Keratinocyte (primary cell): ENCODE results near the gene SYP. TPM values are rescaled to one million over a fixed set of nuclear protein-coding genes. Genes with fewer than 3 reads are reported as not detected.

Experiments
- DNase-seq: peaks from one replicate; pipeline ENCODE4 v3.0.0-alpha.2; 2011; ENCODE audit warnings: low read depth, missing footprints, low spot score
- FAIRE-seq: peaks from 2 replicates; lab custom pipeline; 2011; peaks lifted over from hg19 to GRCh38; lab: Jason Lieb, UNC
- H2AFZ ChIP-seq: 2 replicates; pipeline ENCODE4 v1.6.0; 2012; ENCODE audit warnings: low read length, control low read depth, inconsistent platforms; ENCODE audit not compliant: control insufficient read depth
- H3K27ac ChIP-seq: 2 replicates; pipeline ENCODE4 v1.5.1; 2011; ENCODE audit warnings: low read length; ENCODE audit not compliant: control insufficient read depth, insufficient read depth
- H3K27me3 ChIP-seq: 3 replicates; pipeline ENCODE4 v1.6.0; 2011; ENCODE audit warnings: low read length; ENCODE audit not compliant: control insufficient read depth, insufficient read depth; ENCODE audit errors: extremely low read depth
- H3K36me3 ChIP-seq, 2 experiments: 2 replicates in 1 of 2; 3 replicates in 1 of 2; pipeline ENCODE4 v1.5.1; 2011; ENCODE audit warnings: low read length in 2 of 2, mild to moderate bottlenecking in 1 of 2; ENCODE audit not compliant: control insufficient read depth in 2 of 2, insufficient read depth in 2 of 2; ENCODE audit errors: extremely low read depth in 1 of 2
- H3K4me1 ChIP-seq: 3 replicates; pipeline ENCODE4 v1.5.1; 2011; ENCODE audit warnings: low read length; ENCODE audit not compliant: control insufficient read depth, insufficient read depth; ENCODE audit errors: extremely low read depth
- H3K4me2 ChIP-seq: 3 replicates; pipeline ENCODE4 v1.6.0; 2011; ENCODE audit warnings: low read depth, low read length; ENCODE audit not compliant: control insufficient read depth, insufficient read depth; ENCODE audit errors: extremely low read depth
- H3K4me3 ChIP-seq, 3 experiments: fragments of 200-600 bp in 1 of 3; sonication (generic) in 1 of 3; 2 replicates in 2 of 3; 3 replicates in 1 of 3; pipeline ENCODE4 v1.5.1; 2011 to 2016; ENCODE audit warnings: low read length in 3 of 3, mild to moderate bottlenecking in 3 of 3, control low read depth in 2 of 3, inconsistent platforms in 1 of 3, low read depth in 1 of 3, mixed read lengths in 1 of 3, mixed run types in 1 of 3, moderate library complexity in 1 of 3; ENCODE audit not compliant: control insufficient read depth in 2 of 3, insufficient read depth in 2 of 3; ENCODE audit errors: extremely low read depth in 1 of 3
- H3K79me2 ChIP-seq: 2 replicates; pipeline ENCODE4 v1.6.0; 2012; ENCODE audit warnings: low read length; ENCODE audit not compliant: control insufficient read depth, insufficient read depth
- H3K9ac ChIP-seq: 3 replicates; pipeline ENCODE4 v1.6.0; 2011; ENCODE audit warnings: low read length; ENCODE audit not compliant: control insufficient read depth, insufficient read depth; ENCODE audit errors: extremely low read depth
- H3K9me1 ChIP-seq: 3 replicates; pipeline ENCODE4 v1.6.0; 2011; ENCODE audit warnings: low read length; ENCODE audit not compliant: control insufficient read depth, insufficient read depth; ENCODE audit errors: extremely low read depth
- H3K9me3 ChIP-seq: 2 replicates; pipeline ENCODE4 v1.5.1; 2012; ENCODE audit warnings: low read depth, low read length; ENCODE audit not compliant: control insufficient read depth
- H4K20me1 ChIP-seq: 3 replicates; pipeline ENCODE4 v1.6.0; 2011; ENCODE audit warnings: low read length; ENCODE audit not compliant: control insufficient read depth, insufficient read depth; ENCODE audit errors: extremely low read depth
- CTCF ChIP-seq, 3 experiments: IDR thresholded peaks in 1 of 3; conservative IDR thresholded peaks in 1 of 3; optimal IDR thresholded peaks in 1 of 3; 2 replicates in 2 of 3; 3 replicates in 1 of 3; pipeline versions ENCODE3 to v1.5.1; 2011; ENCODE audit warnings: low read length in 3 of 3, mild to moderate bottlenecking in 3 of 3, moderate library complexity in 2 of 3, control low read depth in 1 of 3, inconsistent platforms in 1 of 3; ENCODE audit not compliant: insufficient read depth in 2 of 3; ENCODE audit errors: extremely low read depth in 1 of 3
- EZH2 ChIP-seq: IDR thresholded peaks from one replicate; pipeline ENCODE4 v1.6.1; 2012; ENCODE audit warnings: inconsistent platforms, mild to moderate bottlenecking, low read length, moderate library complexity
- dilution Hi-C: fragments of 300-500 bp; cut with MboI; formaldehyde crosslinking; loops from one replicate; pipeline ENCODE4 v1.7.0; 2020; ENCODE audit warnings: low sequenced_read_pairs; ENCODE audit not compliant: extremely low pct_ligation_motif_present
- polyA plus RNA-seq, 5 experiments: library from polyadenylated mRNA; depleted of rRNA in 3 of 5; stranded (reverse) in 3 of 5; stranded (forward) in 1 of 5; unstranded in 1 of 5; fragments of >200 nt; gene quantifications; 1 replicate in 1 of 5; 2 replicates in 3 of 5; 3 replicates in 1 of 5; pipeline versions ENCODE4 v1.2.1 to v1.2.3, GENCODE V29; 2011 to 2012; ENCODE audit warnings: missing spikeins in 2 of 5, low read depth in 1 of 5, low replicate concordance in 1 of 5

Gene SYP
- polyA plus RNA-seq, 1 donor (not counting 4 experiments of a cell fraction or from before 2014, with no cell fraction given) = 0.07 TPM

DNA sequence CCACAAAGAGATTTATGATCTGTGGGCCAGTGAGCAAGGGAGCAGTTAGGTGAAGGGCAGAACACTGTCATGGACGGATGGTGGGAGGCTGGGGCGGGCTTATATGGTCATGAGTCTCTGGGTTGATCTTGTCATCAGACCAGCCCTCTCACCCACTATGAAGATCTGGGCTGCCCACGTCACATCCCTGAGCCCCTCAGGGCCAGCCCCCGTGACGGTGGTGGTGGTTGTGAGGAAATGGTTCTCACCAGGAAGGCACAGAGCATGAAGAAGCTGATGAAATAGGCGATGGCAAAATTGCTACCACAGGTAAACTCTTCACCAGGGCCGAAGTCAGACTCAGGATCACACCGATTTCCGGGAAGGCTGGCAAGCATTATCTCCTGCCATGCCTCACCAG is 11.1 kb upstream of the SYP start:
- Histone ChIP-seq H3K4me1 (no peaks in the 10 kb centered on the region), H3K9me3 (no peaks in the 10 kb centered on the region), H3K27me3 (no peaks in the 10 kb centered on the region), H3K27ac (no peak overlapping the region), H3K9ac (no peak overlapping the region), H2AFZ (no peak overlapping the region), H3K4me2 (no peak overlapping the region), H3K79me2 (no peaks in the 10 kb centered on the region), H4K20me1 (no peaks in the 10 kb centered on the region), H3K9me1 (no peaks in the 10 kb centered on the region), H3K4me3 (no peak overlapping the region), H3K36me3 (no peaks in the 10 kb centered on the region)
- TF ChIP-seq EZH2 (no peak), CTCF (optimal IDR thresholded peaks at IDR 0.05 in 1 of 3, IDR thresholded peaks at IDR 0.05 in 1 of 3, conservative IDR thresholded peaks at IDR 0.05 in 1 of 3; ENCODE audit: extremely low read depth in 1 of 3, insufficient read depth in 2 of 3, low read length in 3 of 3) (no peak)
- FAIRE-seq (no peak), DNase-seq (no peak)
- dilution Hi-C loops = no loop called here

DNA sequence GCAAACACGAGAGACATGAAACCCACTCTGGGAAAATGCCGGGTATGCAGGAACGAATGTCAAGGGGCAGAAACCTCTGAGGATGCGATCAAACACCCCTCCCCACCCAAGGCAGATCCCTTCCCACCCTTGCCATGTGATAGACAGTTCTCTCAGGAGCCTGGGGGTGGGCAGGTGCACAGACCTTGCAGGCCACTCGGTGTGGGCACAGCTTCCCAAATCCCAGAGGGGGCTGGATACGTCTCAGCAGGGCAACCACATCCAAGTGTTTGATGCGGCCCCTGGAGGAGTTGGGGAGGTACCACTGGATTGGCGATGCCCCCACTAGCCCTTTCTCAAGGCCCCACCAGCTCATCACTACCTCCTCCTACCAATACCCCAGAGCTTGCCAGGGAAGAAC is 10.4 kb upstream of the SYP start:
- Histone ChIP-seq H4K20me1 (no peaks in the 10 kb centered on the region), H3K9me1 (no peaks in the 10 kb centered on the region), H3K79me2 (no peaks in the 10 kb centered on the region), H3K4me1 (no peaks in the 10 kb centered on the region), H3K36me3 (no peaks in the 10 kb centered on the region), H3K4me3 (no peak overlapping the region), H3K9me3 (no peaks in the 10 kb centered on the region), H3K9ac (no peak overlapping the region), H3K27me3 (no peaks in the 10 kb centered on the region), H3K27ac (no peak overlapping the region), H2AFZ (no peak overlapping the region), H3K4me2 (no peak overlapping the region)
- DNase-seq (no peak), FAIRE-seq (no peak)
- dilution Hi-C loops = no loop called here
- TF ChIP-seq CTCF (optimal IDR thresholded peaks at IDR 0.05 in 1 of 3, IDR thresholded peaks at IDR 0.05 in 1 of 3, conservative IDR thresholded peaks at IDR 0.05 in 1 of 3; ENCODE audit: extremely low read depth in 1 of 3, insufficient read depth in 2 of 3, low read length in 3 of 3) = no peak
- no peak for TF ChIP-seq EZH2
